H4 (cell line): ENCODE results near the gene BHMT2. TPM values are rescaled to one million over a fixed set of nuclear protein-coding genes. Genes with fewer than 3 reads are reported as not detected.
A peak's percentile ranks its signal among the peaks of the same experiment; 100 is the strongest.

Source experiments
- DNase-seq: peaks from one replicate; pipeline ENCODE4 v3.0.0-alpha.2; 2015; ENCODE audit warnings: low spot score
- total RNA-seq: library from RNA; depleted of rRNA; stranded (reverse); fragments of >200 nt; shearing (Covaris generic); gene quantifications from 2 replicates; pipeline ENCODE4 v1.2.3, GENCODE V29; 2014; rRNA removed

The BHMT2 gene, protein sequence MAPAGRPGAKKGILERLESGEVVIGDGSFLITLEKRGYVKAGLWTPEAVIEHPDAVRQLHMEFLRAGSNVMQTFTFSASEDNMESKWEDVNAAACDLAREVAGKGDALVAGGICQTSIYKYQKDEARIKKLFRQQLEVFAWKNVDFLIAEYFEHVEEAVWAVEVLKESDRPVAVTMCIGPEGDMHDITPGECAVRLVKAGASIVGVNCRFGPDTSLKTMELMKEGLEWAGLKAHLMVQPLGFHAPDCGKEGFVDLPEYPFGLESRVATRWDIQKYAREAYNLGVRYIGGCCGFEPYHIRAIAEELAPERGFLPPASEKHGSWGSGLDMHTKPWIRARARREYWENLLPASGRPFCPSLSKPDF
- total RNA-seq, result not detected in 2 replicates

DNA sequence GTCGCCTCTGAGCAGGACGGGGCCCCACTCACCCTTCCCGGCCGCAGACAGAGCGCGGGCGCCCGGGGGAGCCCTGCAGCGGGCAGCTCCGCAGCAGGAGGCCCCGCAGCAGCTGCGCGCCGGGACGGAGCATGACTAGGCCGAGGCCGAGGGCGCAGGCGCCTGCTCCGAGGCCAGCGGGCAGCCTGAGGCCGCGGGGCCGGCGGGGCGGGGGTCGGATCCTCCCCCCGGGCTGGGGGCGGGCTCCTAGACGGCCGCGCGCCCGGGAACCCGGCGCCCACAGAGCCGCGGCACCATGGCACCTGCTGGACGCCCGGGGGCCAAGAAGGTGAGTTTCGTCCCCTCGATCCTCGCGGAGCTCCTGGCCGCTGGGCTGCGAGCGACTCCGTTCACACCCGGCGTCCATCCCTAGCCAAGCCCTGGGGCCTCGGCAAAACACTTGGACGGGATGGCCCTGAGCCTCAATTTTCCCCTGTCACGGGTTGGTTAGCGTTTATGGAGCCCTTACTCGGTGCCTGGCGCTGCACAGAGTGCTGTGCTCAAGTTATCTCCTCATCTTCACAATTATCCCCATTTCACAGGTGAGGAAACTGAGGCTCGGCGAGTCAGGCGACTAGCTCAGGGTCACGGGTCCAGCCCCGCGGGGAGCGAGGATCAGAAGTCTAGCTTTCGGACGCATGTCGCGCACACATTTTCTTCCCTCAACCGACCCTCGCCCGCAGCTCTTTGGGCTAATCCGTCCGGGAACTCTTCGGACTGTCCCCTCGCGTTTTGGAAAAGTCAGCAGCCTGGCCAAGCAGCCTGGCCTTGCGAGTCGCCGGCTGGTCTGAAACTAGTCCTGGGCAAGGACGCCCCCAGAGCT is at the start of gene BHMT2, which contains the start of gene DMGDH:
TSS of gene BHMT2 (plus strand) at position 280 of the 862 bp plus-strand sequence. CDS start at position 296, 16 bp downstream.
TSS of gene DMGDH (minus strand) at position 187 of the 862 bp plus-strand sequence. CDS start at position 133, 54 bp downstream.
- DNase-seq, result no peak

DNA sequence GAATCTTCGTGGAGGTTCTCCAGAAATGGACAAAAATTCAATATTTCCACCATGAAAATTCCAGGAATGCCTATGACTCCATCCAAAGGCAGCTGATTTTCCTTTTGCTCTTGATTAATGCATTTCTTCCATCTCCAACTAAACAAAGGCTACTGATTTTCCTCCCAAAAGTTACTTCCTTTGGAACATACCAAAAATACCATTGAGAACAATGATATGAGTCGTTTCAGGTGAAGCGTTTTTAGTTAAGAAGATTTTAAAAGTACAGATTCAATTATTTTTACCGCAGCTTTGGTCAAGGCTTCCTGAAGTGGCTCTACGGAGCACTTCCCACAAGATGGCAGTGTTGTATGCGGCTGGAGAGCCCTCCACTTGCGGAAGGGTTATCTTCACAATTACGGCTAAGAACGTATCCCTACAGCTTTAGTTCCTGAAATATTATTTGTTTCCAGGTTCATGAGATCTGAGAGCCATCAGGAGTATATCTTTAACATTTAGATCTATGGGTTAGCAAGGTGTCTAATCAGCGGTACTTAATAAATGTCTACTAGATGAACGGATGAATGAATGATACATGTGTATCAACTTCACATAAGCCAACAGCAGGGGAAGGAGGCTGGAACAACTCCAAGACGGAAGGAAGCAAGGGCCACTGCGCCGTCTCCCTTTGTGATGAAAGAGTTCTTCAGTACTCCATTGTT is 48.6 kb upstream of the BHMT2 start:
- peak; percentile 54 for DNase-seq

DNA sequence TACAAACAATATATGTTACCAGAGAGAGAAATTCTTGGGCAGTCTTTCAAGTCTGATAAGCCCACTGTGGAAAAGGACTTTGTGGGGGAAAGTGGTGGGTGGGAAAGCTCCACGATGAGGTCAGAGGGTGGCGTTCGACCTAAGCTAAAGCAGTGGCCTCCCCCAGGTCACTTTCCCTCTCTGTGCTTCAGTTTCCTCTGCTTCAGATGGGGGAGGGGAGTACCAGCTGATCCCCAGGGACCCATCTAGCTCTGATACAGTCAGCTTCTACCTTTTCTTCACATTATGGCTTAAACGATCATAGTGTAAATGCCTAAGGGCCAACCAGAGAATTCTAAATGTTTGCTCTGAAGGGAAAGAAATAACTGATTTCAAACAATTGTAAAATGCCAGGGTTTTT is 47.8 kb upstream of the BHMT2 start:
- DNase-seq, result no peak

DNA sequence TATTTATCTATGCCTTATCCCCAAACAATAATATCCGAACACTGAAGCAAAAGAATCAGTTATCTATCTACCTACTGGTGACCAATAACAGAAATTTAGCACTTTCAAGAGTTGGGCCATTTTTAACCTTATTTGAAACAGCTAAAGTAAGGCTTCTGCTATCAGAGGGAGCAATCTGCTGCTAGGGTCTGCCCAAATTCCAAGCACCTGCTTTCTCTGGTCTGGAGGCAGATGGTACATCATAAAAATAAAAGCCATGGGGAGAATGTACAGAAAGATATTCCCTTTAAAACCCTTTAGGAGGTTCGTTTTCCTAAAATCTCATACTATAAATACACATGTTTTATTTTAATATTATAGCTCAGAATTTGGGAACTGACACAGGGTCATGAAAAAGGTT is 46.8 kb upstream of the BHMT2 start:
- no peak for DNase-seq

DNA sequence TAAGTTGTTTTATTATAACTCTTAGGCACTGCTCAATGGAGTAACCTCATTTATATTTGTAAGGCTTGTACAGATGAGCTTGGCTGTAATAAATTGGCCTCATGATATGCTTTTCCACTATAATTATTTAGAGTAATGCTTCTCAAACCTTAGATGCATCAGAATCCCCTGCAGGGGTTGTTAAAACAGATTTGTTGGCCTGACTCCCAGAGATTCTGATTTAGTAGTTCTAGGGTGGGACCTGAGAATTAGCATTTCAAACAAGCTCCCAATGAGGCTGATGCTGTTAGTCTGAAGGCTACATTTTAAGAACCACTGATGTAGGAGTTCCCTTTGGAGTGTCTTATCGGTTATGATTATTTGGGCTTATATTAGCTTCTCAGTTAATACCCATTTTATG is 46.2 kb upstream of the BHMT2 start:
- DNase-seq, result no peak

DNA sequence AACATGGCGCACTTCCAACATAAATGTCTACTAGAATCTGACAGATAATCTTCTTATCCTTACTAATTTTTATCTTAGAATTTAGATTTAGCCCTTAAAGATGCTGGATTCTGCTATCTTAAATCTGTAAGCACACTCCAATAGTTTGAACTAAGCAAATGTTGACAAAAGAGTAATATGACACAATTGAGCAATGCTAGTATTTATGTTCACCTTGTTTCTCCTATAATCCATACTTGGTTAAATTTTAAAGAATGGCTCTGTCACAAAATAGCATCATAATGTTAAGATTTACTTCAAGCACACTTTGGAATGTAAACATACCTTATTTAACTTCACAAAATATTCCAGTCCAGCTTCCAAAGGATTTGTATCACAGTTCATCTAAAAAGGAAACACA is 45.6 kb upstream of the BHMT2 start:
- no peak for DNase-seq

DNA sequence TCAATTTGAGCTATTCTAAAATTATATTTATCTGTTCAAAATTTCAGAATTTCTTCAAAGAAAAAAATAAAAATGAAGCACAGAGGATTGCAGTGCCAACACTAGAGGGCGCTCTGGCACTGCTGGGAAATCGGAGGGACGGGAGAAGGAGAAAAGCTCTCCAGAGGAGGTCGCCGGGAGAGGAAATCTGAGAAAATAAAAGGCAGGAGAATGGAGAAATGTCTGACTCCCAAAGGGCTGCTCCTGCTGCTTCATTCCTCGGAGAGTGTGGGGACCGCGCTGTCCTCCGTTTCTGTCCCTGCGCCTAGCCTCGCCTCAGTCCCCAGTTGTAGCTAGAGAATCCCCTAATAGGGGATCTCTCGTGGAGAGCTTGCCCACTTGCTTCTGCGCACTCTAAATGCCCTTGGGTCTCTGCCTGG is 44.5 kb upstream of the BHMT2 start:
- peak; percentile 51 for DNase-seq

DNA sequence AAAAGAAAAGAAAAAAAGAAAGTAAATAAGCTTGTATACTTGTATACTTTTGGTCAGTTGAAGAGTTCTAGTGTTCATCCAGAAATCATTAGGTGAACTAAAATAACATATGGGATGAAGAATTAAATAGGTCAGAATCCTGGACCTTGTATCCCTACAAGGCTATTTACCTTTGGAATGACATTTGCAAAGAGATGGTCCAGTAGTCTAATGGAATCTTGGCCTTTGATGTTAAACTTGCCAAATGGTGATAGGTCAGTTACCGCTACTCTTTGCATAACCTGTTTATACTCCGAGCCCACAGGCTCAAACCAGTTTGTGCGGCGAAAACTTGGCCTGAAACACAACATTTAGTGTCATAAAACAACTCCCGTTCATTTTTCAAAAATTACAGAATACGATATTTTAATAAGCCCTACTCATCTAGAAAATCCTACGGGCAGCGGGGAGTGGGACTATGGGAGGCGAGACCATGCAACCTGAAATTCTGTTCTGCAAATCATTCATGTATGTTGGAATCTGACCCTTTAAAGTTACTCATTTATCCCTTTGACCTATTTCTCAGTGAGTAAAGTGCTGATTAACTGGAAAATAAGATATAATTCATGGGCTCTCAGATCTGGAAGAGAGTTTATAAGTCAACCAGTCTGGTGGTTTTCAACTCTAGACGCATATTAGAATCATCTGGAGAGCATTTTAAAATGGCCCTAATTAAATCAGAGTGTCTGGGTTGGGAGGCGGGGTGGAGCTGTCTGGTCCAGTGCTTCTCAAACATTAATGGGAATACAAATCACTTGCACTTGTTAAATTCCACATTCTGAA is 38.7 kb upstream of the BHMT2 start:
- DNase-seq, result no peak

DNA sequence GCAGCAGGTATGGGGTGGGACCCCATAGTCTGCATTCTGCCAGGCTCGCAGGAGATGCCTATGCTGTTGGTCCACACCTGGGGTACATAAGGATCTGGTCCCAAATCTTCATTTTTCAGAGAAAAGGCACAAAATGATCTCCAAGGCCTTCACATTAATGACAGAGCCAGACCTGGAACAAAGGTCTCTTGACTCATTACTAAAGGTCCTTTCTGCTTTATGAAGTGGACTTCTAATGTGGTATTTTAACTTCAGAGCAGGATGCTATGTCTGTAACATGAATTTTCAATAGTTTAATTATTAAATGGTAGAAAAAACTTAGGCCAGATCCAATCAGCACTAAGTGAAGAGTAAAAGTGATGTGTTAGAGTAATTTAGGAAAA is 38.1 kb upstream of the BHMT2 start:
- no peak for DNase-seq

DNA sequence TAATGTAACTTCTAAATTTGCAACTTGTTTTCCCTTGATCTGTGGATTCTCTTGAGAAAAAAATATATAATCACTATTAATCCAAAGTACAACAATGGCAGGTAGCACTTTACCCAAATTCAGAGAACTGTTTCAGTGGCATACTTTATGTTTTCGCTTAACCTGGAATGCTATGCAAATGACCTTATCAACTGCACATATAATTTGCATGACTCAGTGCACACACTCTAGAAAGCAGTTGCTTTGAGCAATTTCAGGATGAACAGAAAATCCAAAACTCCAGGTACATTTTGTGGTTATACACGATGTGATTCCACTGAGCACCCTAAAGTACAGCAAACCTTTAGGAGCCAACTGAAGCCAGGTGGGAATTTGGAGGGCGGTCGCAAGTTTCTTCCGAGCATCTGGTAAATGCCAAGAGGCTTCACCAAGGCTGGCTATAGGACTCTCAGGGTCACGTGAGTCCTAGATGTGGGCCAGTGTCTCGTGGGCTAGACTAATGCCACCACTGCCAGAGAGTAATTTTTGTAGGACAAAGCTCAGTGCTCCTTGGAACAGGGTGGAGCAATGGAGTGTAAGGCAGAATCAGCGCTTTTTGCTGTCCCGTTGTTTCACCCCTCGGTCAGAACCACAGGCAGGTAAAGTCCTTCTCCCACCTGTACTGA is 37.4 kb upstream of the BHMT2 start:
- DNase-seq, result no peak

DNA sequence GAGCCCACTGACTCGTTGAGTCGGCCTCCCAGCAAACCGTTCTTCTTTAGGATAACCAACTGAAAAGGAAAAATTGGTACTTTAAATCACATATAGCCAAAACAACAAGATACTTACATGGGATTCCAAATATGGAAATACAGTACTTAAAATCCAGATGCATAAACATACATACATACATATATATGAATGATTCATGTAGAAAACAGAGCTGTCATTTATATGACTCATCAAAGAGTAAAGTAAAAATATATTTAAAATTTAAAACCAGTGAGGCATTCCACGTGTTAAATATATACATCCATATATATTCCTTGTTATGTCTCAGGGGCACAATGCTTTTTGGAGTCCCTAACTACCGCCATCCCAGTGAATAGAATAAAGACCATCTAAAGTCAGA is 36.8 kb upstream of the BHMT2 start:
- no peak for DNase-seq

DNA sequence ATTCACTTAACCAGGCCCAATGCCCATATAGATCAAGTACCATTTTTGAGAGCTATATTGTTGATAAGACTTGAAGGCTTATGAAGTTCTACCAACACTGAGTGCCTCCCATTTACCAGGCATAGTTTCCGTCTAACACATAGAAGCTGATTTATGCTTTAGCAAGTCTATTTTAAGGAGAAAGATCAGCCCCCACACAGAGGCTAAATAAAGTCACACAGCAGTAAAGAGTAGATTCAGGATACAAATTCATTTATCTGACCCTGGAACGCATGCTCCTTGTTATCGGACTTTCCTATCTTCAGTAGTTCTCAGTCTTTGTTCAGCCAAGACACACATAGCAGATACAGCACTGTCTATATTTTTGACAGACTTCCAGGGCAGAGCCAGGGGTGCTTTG is 34.3 kb upstream of the BHMT2 start:
- no peak for DNase-seq

DNA sequence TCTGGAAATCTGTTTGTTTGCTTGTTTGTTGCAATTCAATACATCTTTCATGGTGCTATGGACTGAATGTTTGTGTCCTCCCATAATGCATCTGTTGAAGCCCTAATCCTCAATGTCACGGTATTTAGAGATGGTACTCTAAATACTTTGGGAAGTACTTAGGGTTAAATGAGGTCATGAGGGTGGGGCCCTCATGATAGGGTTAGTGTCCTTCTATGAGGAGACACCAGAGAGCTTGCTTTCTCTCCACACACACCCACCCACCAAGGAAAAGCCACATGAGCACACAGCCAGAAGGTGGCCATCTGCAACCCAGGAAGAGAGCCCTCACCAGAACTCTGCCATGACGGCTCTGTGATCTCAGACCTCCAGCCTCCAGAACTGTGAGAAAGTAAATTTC is 32.8 kb upstream of the BHMT2 start:
- no peak for DNase-seq

DNA sequence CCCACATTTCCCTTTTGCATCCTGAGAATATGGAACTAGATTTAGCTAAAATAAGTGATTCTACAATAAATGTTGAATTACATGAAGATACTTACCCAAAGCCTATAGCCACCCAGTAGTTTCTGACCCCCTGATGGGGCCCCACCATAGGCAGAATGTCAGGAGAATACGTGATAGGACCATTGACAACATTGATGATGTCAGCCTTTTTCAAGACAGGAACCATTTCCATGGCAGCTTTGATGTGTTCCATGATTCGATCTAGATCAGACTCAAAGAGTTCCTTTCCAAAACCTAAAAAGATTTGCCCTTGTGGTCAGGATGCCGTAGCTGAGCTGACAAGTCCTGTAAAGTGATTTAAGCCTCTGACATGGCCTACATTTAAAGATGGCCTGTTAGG is 27.4 kb upstream of the BHMT2 start:
- DNase-seq, result no peak

DNA sequence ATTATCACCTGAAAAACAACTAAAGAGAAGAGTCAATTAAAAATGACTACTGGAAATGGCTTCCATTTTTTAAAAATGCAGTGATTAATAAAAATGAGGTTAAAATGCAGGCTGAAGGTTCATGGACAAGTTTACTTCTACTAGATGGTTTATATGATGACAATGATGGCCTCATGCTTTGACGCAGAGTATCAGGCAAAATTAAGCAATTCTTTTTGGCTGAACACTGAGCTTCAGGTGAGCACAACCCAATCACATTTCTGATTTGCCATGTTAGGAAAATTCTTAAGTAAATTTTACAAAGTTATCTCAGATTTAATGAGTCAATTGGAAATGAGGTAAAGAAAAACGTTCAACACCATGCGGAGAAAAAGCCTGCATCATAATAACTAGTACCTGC is 22.4 kb upstream of the BHMT2 start:
- DNase-seq, result no peak

DNA sequence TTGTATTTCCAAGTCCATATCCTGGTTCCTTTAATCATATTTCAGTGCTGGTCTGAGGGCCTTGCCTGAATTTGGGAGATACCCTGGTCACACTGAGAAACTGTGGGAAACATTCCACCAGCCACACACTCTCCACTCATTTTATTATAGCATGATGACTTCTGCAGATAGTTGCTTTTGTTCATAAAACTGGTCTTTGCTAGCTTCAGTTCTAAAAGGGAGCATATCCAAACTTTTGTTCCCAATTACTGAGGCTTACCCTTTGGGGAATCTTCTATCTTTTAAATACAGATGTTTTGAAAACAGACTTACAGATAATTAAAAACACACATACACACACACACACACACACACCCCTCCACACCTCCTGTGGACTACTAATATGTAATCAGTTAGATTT is 21.1 kb upstream of the BHMT2 start:
- no peak for DNase-seq

DNA sequence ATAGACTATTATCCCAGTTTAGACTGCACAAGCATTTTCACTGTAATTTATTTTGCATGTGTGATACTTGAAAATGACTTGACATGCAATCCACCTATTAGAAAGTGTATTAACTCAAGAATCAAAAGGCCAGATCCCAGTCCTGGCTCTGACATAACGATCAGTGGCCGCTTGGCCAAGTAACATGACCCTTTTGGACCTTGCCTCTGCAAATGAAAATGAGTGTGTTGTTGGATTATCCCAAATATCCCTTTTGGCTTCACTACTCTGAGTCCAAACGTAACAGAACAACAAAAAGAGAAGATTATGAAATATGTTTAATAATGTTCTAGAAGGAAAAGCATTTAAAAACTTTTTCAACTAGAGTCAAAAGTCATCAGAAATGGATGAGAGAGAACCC is 19.1 kb upstream of the BHMT2 start:
- no peak for DNase-seq

DNA sequence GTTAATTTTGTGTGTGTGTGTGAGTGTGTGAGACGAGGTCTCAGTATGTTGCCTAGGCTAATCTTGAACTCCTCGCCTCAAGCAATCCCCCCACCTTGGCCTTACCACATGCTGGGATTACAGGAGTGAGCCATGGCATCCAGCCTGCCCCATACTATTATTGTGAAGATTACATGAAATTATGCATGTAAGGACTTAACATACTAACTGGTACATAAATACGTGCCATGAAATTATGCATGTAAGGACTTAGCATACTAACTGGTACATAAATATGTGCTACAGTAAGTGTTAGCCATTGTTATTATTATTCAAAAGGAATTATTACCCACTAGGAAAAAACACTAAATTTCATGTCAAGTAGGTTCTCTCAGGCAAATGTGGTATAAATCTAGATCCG is 16.2 kb upstream of the BHMT2 start:
- DNase-seq, result no peak

DNA sequence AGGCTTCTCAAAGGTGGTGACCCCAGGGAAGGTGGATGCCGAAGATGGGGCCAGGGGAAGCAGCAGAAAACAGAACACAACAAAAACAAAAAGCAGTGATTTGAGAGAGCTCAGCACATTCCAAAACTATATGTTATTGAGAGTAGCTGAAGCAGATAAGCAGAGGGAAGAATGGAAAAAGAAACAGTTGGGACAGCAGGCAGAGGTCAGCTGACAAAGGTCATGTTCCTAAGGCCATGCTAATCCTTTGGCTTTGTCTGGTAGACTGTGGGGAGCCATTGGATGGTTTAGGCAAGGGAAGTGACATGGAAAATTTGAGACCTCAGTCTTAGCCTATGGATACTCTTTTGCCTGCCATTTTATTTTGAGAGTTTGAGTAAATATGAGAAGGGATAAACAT is 14.6 kb upstream of the BHMT2 start:
- DNase-seq, result no peak

DNA sequence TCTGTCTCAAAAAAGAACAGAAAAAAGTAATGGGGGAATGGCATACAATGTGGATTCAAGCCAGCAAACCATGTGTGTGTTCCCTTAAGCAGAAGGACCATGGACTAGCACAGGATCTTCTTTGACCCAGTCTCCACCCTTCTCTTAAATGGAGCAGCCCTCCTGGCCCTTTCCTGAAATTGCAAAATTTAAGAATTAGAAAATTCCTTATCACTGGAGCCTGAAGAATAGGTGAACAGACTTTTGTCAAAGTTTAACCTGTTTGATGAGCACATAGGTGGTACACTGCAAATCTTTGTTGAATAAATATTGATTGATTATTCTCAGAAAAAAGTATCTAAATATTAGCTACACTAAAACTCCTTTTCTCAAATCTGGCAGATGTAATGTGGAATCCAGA is 12.7 kb upstream of the BHMT2 start:
- no peak for DNase-seq

DNA sequence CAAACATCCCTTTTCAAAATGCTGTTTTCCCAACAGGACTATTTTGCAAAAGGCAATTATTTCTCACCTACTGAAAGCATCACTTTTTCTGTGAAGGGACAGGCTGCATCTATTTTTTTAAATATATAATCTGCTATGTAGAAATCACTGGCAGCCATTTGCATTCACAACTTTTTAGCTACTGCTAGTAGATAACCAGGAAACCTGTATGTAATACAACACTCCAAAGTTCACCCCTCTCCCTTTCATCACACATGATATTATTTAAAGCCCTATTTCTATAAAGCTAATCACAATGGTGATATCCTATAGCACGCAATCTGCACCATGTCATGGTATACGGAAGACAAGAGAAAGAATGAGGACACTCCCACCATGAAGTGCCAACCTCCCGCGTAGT is 9.9 kb upstream of the BHMT2 start:
- DNase-seq, result no peak
